ENCODE data around the gene PIGZ. TPM values are rescaled to one million over a fixed set of nuclear protein-coding genes. Genes with fewer than 3 reads are reported as not detected.
A peak's percentile ranks its signal among the peaks of the same experiment; 100 is the strongest.

Gene PIGZ
- total RNA-seq, 1 donor from 2014 or later: 4.7 TPM

DNA sequence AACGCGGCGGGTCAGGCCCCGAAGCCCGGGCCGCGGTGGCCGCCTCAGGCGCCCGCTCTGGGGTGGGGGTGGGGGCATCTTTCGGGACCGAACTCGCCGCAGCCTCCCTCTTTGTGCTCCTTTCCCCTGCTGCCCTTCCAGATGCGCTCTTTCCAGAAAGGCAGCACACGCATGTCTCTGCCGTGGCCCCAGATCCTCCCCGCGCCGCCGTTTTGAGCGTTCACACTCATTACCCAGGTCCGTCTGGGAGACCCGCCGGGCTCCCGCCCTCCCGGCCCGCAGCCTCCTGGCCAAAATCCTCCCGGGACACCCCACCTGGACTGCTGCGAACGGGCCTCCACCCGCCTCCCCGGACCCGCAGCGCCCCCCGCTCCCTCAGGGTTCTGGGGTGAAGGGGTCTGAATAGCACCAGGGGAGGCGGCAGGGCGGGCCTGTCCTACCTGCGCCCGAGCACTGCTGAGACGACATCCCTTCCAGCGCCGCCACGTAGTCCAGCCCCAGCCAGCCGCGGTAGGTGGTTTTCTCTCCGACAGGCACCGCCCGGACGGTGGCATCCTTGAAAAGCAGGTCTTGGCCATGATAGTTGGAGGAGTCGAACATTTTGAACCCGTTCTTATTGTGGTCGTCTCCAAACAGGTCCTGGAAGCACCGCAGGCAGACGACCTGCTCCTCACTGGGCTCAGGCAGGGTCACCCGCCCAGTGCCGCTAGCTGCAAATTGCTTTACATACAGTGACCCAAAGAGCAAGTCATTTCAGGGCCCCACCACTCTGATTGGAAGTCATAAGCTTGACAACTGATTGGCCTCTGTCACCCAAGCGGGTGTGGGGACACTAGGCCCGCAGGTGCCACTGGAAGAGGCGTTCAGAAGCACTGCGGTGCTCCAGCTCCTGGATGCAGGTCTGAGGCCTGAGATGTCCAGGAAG, 35.1 kb upstream of the PIGZ start:
- peak overlapping the region; percentile 84 for H3K27ac Mint-ChIP-seq
- no peaks in the 10 kb centered on the region for H3K9me3 Mint-ChIP-seq (ENCODE audit: low read depth)
- H3K4me1 Mint-ChIP-seq (ENCODE audit: low read depth): peaks cover 9% of the 10 kb centered on the region

DNA sequence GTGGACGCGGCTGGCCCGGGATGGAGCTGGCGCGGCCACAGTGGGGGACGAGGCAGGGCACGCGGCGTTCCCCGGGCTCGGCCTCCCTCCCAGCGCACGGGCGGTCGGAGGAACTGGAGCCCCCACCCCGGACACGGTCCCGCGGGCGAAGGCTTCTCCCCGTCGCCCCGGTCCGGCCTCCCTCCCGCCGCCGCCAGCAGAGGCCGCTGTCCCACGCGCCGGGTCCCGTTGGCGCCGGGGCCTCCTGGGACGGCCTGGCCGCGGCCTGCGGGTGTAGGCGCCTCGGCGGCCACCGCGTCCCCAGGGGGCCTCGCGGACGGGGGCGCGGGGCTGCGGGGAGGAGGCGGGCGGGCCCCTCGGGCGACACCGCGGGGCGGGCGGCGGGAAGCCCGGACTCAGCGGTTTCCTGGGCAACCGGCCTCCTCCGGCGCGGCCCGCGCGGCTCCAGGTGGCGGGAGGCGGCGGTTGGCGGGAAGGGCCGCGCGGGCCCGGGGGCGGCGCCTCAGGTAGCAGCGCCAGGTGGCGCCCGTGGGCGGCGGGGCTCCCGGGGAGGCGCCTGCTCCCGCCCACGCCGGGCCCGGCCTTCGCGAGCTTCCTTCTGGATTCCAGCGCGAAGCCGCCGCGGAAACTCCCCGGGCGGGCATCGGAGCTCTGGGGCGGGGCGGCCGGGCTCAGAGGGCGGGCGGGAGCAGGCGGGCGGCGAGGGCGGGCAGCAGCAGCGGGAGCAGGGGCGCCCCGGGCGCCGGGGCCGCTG, 34.2 kb upstream of the PIGZ start:
- peak; percentile 72 for DNase-seq (ENCODE audit: low spot score, unreplicated experiment)
- no peak overlapping the region for H3K4me3 Mint-ChIP-seq (ENCODE audit: low read depth)
- TF ChIP-seq, protein P1, sequence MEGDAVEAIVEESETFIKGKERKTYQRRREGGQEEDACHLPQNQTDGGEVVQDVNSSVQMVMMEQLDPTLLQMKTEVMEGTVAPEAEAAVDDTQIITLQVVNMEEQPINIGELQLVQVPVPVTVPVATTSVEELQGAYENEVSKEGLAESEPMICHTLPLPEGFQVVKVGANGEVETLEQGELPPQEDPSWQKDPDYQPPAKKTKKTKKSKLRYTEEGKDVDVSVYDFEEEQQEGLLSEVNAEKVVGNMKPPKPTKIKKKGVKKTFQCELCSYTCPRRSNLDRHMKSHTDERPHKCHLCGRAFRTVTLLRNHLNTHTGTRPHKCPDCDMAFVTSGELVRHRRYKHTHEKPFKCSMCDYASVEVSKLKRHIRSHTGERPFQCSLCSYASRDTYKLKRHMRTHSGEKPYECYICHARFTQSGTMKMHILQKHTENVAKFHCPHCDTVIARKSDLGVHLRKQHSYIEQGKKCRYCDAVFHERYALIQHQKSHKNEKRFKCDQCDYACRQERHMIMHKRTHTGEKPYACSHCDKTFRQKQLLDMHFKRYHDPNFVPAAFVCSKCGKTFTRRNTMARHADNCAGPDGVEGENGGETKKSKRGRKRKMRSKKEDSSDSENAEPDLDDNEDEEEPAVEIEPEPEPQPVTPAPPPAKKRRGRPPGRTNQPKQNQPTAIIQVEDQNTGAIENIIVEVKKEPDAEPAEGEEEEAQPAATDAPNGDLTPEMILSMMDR (IDR thresholded peaks at IDR 0.05; ENCODE audit: unreplicated experiment): peak; percentile 77
- H3K9me3 Mint-ChIP-seq (ENCODE audit: low read depth): no peaks in the 10 kb centered on the region
- peaks cover 7% of the 10 kb centered on the region for H3K36me3 Mint-ChIP-seq (ENCODE audit: insufficient read depth)
- H3K4me1 Mint-ChIP-seq (ENCODE audit: low read depth): peaks cover 9% of the 10 kb centered on the region
- peaks cover 16% of the 10 kb centered on the region for H3K27me3 Mint-ChIP-seq
- no peak overlapping the region for H3K27ac Mint-ChIP-seq

More for the DNA sequence above, 35.1 kb upstream of the PIGZ start:
- Mint-ChIP-seq H3K27me3 (peaks cover 16% of the 10 kb centered on the region), H3K36me3 (ENCODE audit: insufficient read depth) (peaks cover 7% of the 10 kb centered on the region), H3K4me3 (ENCODE audit: low read depth) (peak overlapping the region; percentile 80)
- no peak for DNase-seq (ENCODE audit: low spot score, unreplicated experiment)
- TF ChIP-seq, protein P1 (IDR thresholded peaks at IDR 0.05; ENCODE audit: unreplicated experiment): no peak

DNA sequence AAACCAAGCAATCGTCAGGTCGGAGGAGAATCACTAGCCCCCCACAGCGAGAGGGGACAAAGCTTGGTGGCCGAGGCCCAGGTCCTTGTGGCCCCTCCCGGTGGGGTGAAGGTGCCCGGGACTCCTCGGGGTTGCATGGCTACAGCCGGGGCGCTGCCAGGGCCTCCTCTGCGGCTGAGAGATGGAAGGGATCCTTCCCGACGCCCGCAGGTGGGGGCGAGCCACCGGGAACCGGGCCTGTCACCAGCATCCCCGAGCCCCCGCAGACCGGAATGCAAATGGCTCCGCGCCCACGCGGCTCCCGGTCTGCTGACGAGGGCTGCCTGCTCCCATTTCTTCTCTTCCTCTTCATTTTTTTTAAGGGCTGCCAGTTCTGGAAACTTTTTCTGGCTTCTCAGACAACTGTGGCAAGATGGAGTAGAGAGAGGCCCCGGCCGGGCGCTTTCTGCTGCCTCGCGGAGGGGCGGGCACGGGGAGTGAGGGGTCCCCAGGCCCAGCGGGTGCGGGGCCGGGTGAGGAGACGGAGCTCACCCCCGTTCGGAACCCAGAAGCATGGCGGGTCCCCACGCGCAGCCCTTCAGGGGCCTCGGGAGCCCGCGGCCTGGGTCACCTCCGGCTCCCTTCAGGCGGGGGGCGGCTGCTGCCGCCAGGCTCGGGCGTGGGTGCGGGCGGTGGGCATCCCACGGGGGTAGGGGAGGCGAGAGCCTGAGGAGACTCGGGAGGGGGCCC, 33.5 kb upstream of the PIGZ start:
- no peak for DNase-seq (ENCODE audit: low spot score, unreplicated experiment)
- TF ChIP-seq, protein P1 (IDR thresholded peaks at IDR 0.05; ENCODE audit: unreplicated experiment): no peak
- Mint-ChIP-seq H3K27me3 (peaks cover 16% of the 10 kb centered on the region), H3K27ac (peak overlapping the region; percentile 87), H3K4me3 (ENCODE audit: low read depth) (peak overlapping the region; percentile 70), H3K4me1 (ENCODE audit: low read depth) (peaks cover 9% of the 10 kb centered on the region), H3K36me3 (ENCODE audit: insufficient read depth) (peaks cover 7% of the 10 kb centered on the region), H3K9me3 (ENCODE audit: low read depth) (no peaks in the 10 kb centered on the region)

GRCh38 chr3:197001106-197001971, 32.7 kb upstream of the PIGZ start:
- Mint-ChIP-seq H3K27ac (peak overlapping the region; percentile 87), H3K27me3 (peaks cover 16% of the 10 kb centered on the region), H3K4me1 (ENCODE audit: low read depth) (peaks cover 9% of the 10 kb centered on the region), H3K9me3 (ENCODE audit: low read depth) (no peaks in the 10 kb centered on the region), H3K4me3 (ENCODE audit: low read depth) (peak overlapping the region; percentile 70), H3K36me3 (ENCODE audit: insufficient read depth) (peaks cover 7% of the 10 kb centered on the region)
- TF ChIP-seq, protein P1 (IDR thresholded peaks at IDR 0.05; ENCODE audit: unreplicated experiment): no peak
- DNase-seq (ENCODE audit: low spot score, unreplicated experiment): no peak
